HepG2 (cell line): Measurements from ENCODE around the gene LRRC27. TPM values are rescaled to one million over a fixed set of nuclear protein-coding genes. Genes with fewer than 3 reads are reported as not detected.

Experiments used
- BRCA1 ChIP-seq: sonication (generic); formaldehyde crosslinking; IDR thresholded peaks from 2 replicates; pipeline ENCODE4 v1.4.0; 2020; ENCODE audit warnings: missing genetic modification reagents
- CERS6 ChIP-seq: sonication (generic); formaldehyde crosslinking; IDR thresholded peaks from 2 replicates; pipeline ENCODE4 v1.5.0; 2020; ENCODE audit warnings: missing genetic modification reagents
- E2F5 ChIP-seq: sonication (generic); formaldehyde crosslinking; conservative IDR thresholded peaks from 2 replicates; pipeline ENCODE4 v1.4.0; 2020; ENCODE audit warnings: missing genetic modification reagents
- EED ChIP-seq: sonication (generic); formaldehyde crosslinking; IDR thresholded peaks from 2 replicates; pipeline ENCODE4 v1.5.0; 2020; ENCODE audit warnings: mild to moderate bottlenecking, missing genetic modification reagents
- EHMT2 ChIP-seq: fragments of 200-600 bp; sonication (generic); IDR thresholded peaks from 2 replicates; pipeline ENCODE4 v1.7.0; 2017; ENCODE audit warnings: antibody characterized with exemption, low read depth, low read length, borderline replicate concordance
- FOXA1 ChIP-seq, 2 experiments: fragments of 450-650 bp in 1 of 2; sonication (generic) in 1 of 2; formaldehyde crosslinking in 1 of 2; IDR thresholded peaks; 2 replicates each; pipeline versions ENCODE4 v1.4.0 to v1.6.1; 2016 to 2020; ENCODE audit warnings: missing genetic modification reagents in 1 of 2
- FOXP4 ChIP-seq: sonication (generic); formaldehyde crosslinking; IDR thresholded peaks from 2 replicates; pipeline ENCODE4 v1.4.0; 2020; ENCODE audit warnings: missing genetic modification reagents
- HDAC2 ChIP-seq: sonication (generic); formaldehyde crosslinking; IDR thresholded peaks from 2 replicates; pipeline ENCODE4 v1.4.0; 2020; ENCODE audit warnings: missing genetic modification reagents
- MXD3 ChIP-seq: IDR thresholded peaks from 2 replicates; pipeline ENCODE4 v1.6.1; 2016; ENCODE audit warnings: mild to moderate bottlenecking, missing biosample characterization, missing genetic modification reagents
- NCOA2 ChIP-seq: sonication (generic); formaldehyde crosslinking; IDR thresholded peaks from 2 replicates; pipeline ENCODE4 v1.8.0; 2022; ENCODE audit warnings: inconsistent platforms
- SNAPC5 ChIP-seq: sonication (generic); formaldehyde crosslinking; IDR thresholded peaks from 2 replicates; pipeline ENCODE4 v1.8.1; 2023; ENCODE audit warnings: mild to moderate bottlenecking, missing genetic modification reagents, borderline replicate concordance
- TBX2 ChIP-seq: sonication (generic); formaldehyde crosslinking; IDR thresholded peaks from 2 replicates; pipeline ENCODE4 v1.5.0; 2020; ENCODE audit warnings: missing genetic modification reagents, mild to moderate bottlenecking, borderline replicate concordance
- TSC22D2 ChIP-seq: sonication (generic); formaldehyde crosslinking; IDR thresholded peaks from 2 replicates; pipeline ENCODE4 v1.5.1; 2020; ENCODE audit warnings: missing genetic modification reagents, mild to moderate bottlenecking, borderline replicate concordance
- ZFAT ChIP-seq: sonication (generic); formaldehyde crosslinking; conservative IDR thresholded peaks from 2 replicates; pipeline ENCODE4 v1.8.1; 2023; ENCODE audit warnings: missing genetic modification reagents, inconsistent platforms
- ZNF205 ChIP-seq: IDR thresholded peaks from 2 replicates; pipeline ENCODE4 v1.6.1; 2018; ENCODE audit warnings: missing biosample characterization, missing genetic modification reagents
- ZNF281 ChIP-seq: sonication (generic); formaldehyde crosslinking; IDR thresholded peaks from 2 replicates; pipeline ENCODE4 v1.4.0; 2020; ENCODE audit warnings: missing genetic modification reagents, borderline replicate concordance
- ZNF430 ChIP-seq: sonication (generic); formaldehyde crosslinking; IDR thresholded peaks from 2 replicates; pipeline ENCODE4 v1.9.0; 2021; ENCODE audit warnings: mild to moderate bottlenecking, missing genetic modification reagents
- ZNF563 ChIP-seq: sonication (generic); formaldehyde crosslinking; IDR thresholded peaks from 2 replicates; pipeline ENCODE4 v1.8.0; 2022; ENCODE audit warnings: mild to moderate bottlenecking, moderate library complexity, missing genetic modification reagents
- ZSCAN12 ChIP-seq: sonication (generic); formaldehyde crosslinking; IDR thresholded peaks from 2 replicates; pipeline ENCODE4 v1.9.0; 2021; ENCODE audit warnings: mild to moderate bottlenecking, missing genetic modification reagents
- ZSCAN9 ChIP-seq: IDR thresholded peaks from 2 replicates; pipeline ENCODE4 v1.6.1; 2016; ENCODE audit warnings: borderline replicate concordance
- polyA plus RNA-seq, 8 experiments: library from polyadenylated mRNA; depleted of rRNA in 3 of 8; stranded (reverse) in 7 of 8; unstranded in 1 of 8; fragments of >200 nt; fragmentation: Illumina TruSeq in 4 of 8; extraction: Trizol in 4 of 8; gene quantifications; 2 replicates each; pipeline versions ENCODE4 v1.2.1 to v1.2.3, GENCODE V29; 2011 to 2016; ENCODE audit warnings: low read depth in 4 of 8, missing spikeins in 1 of 8, mixed read lengths in 1 of 8; ENCODE audit not compliant: insufficient read depth in 1 of 8
- total RNA-seq, 5 experiments: library from RNA; depleted of rRNA; stranded (reverse); fragments of >200 nt; fragmentation: Illumina TruSeq; extraction: Trizol; gene quantifications; 2 replicates each; pipeline ENCODE4 v1.2.3, GENCODE V29; 2016; ENCODE audit warnings: low read depth in 1 of 5

Gene LRRC27
- total and polyA plus RNA-seq, 2 of the 13 experiments (the other 11 are each of a cell fraction or from before 2014, with no cell fraction given) = 4.2 to 4.6 TPM

GRCh38 chr10:132294561-132295318, 37.3 kb upstream of the LRRC27 start (continued):
- TF ChIP-seq FOXP4 (CRISPR knock-in tag) (no peak), HDAC2 (CRISPR knock-in tag) (0 out of 2 replicates have a peak, but pooled peaks have one; percentile 25), ZNF281 (0 out of 2 replicates have a peak, but pooled peaks have one; percentile 20), ZNF205 (CRISPR knock-in tag) (no peak), EHMT2 (peak; percentile 65; the same call in 1 of the 2 replicates), ZNF430 (CRISPR knock-in tag) (peak; percentile 48; the same call in 1 of the 2 replicates), ZSCAN12 (CRISPR knock-in tag) (no peak), FOXA1 (IDR thresholded peaks at IDR 0.05) (no peak), FOXA1 (CRISPR knock-in tag; IDR thresholded peaks at IDR 0.05) (0 out of 2 replicates have a peak, but pooled peaks have one; percentile 38), ZSCAN9 (CRISPR knock-in tag) (peak; percentile 45; the same call in 1 of the 2 replicates), ZFAT (CRISPR knock-in tag) (no peak), TSC22D2 (peak; percentile 77; the same call in 1 of the 2 replicates), EED (CRISPR knock-in tag) (no peak), CERS6 (CRISPR knock-in tag) (no peak), BRCA1 (CRISPR knock-in tag) (no peak), NCOA2 (0 out of 2 replicates have a peak, but pooled peaks have one; percentile 17), SNAPC5 (0 out of 2 replicates have a peak, but pooled peaks have one; percentile 60), MXD3 (CRISPR knock-in tag) (0 out of 2 replicates have a peak, but pooled peaks have one; percentile 34), E2F5 (CRISPR knock-in tag) (0 out of 2 replicates have a peak, but pooled peaks have one; percentile 32), ZNF563 (peak; percentile 72; the same call in 1 of the 2 replicates), TBX2 (CRISPR knock-in tag) (no peak)
